HEK293 (cell line): ENCODE results near the gene POLR1B.

Experiments used
- CTCF ChIA-PET: fragments of 350-600 bp; formaldehyde crosslinking; extraction: SDS; loops from one replicate; lab custom pipeline; 2021; ENCODE audit warnings: antibody characterized with exemption; lab: Yijun Ruan, JAX
- POLR2A ChIA-PET: fragments of 300-600 bp; formaldehyde crosslinking; extraction: SDS; loops from one replicate; lab custom pipeline; 2020; ENCODE audit warnings: antibody characterized with exemption, inconsistent platforms; lab: Yijun Ruan, JAX
- H3K27ac ChIP-seq: fragments of 200-500 bp; sonication (Bioruptor generic); 2 replicates; pipeline ENCODE4 v1.5.1; 2014; ENCODE audit warnings: low read depth, low read length, control low read depth, inconsistent platforms; ENCODE audit errors: extremely low read depth
- H3K36me3 ChIP-seq, 2 experiments: fragments of 200-500 bp in 1 of 2; sonication (Bioruptor generic) in 1 of 2; 1 replicate in 1 of 2; 2 replicates in 1 of 2; pipeline ENCODE4 v1.5.1; 2014 to 2017; ENCODE audit warnings: inconsistent platforms in 2 of 2, low read length in 2 of 2; ENCODE audit not compliant: control insufficient read depth in 2 of 2, insufficient read depth in 1 of 2
- H3K4me1 ChIP-seq: fragments of 200-500 bp; sonication (Bioruptor generic); 2 replicates; pipeline ENCODE4 v1.5.1; 2014; ENCODE audit warnings: mild to moderate bottlenecking, low read length, inconsistent platforms; ENCODE audit not compliant: control insufficient read depth, insufficient read depth
- H3K4me3 ChIP-seq: 2 replicates; pipeline ENCODE4 v1.5.1; 2011; ENCODE audit warnings: low read depth, mild to moderate bottlenecking, control low read depth, low read length, moderate library complexity
- H3K9me3 ChIP-seq: fragments of 200-500 bp; sonication (Bioruptor generic); 2 replicates; pipeline ENCODE4 v1.5.1; 2014; ENCODE audit warnings: low read depth, low read length, inconsistent platforms; ENCODE audit not compliant: control insufficient read depth, insufficient read depth
- GFI1B ChIP-seq: fragments of 450-650 bp; formaldehyde crosslinking; IDR thresholded peaks from 2 replicates; pipeline ENCODE4 v1.5.1; 2016; ENCODE audit warnings: missing biosample characterization, missing genetic modification characterization
- HOXA7 ChIP-seq: sonication (generic); formaldehyde crosslinking; IDR thresholded peaks from 2 replicates; pipeline ENCODE4 v1.8.1; 2022; ENCODE audit warnings: missing genetic modification reagents, borderline replicate concordance
- KLF16 ChIP-seq: fragments of 450-650 bp; formaldehyde crosslinking; IDR thresholded peaks from 2 replicates; pipeline ENCODE4 v1.5.1; 2017; ENCODE audit warnings: missing biosample characterization, missing genetic modification characterization
- PRDM6 ChIP-seq: fragments of 450-650 bp; formaldehyde crosslinking; IDR thresholded peaks from 2 replicates; pipeline ENCODE4 v1.5.1; 2017; ENCODE audit warnings: missing biosample characterization, missing genetic modification characterization
- WT1 ChIP-seq: fragments of 450-650 bp; formaldehyde crosslinking; IDR thresholded peaks from 2 replicates; pipeline ENCODE4 v1.5.1; 2016; ENCODE audit warnings: missing biosample characterization, missing genetic modification characterization
- ZNF138 ChIP-seq: fragments of 450-650 bp; formaldehyde crosslinking; IDR thresholded peaks from 2 replicates; pipeline ENCODE4 v1.5.1; 2016; ENCODE audit warnings: missing biosample characterization, missing genetic modification characterization, borderline replicate concordance
- ZNF18 ChIP-seq: fragments of 450-650 bp; formaldehyde crosslinking; IDR thresholded peaks from 2 replicates; pipeline ENCODE4 v1.5.1; 2016; ENCODE audit warnings: missing biosample characterization, missing genetic modification characterization
- ZNF223 ChIP-seq: fragments of 450-650 bp; formaldehyde crosslinking; IDR thresholded peaks from 2 replicates; pipeline ENCODE4 v1.5.1; 2016; ENCODE audit warnings: missing biosample characterization, missing genetic modification characterization
- ZNF24 ChIP-seq: fragments of 450-650 bp; formaldehyde crosslinking; IDR thresholded peaks from 2 replicates; pipeline ENCODE4 v1.5.1; 2016; ENCODE audit warnings: missing biosample characterization, missing genetic modification characterization
- ZNF354C ChIP-seq: fragments of 450-650 bp; formaldehyde crosslinking; IDR thresholded peaks from 2 replicates; pipeline ENCODE4 v1.5.1; 2016; ENCODE audit warnings: missing biosample characterization, missing genetic modification characterization, low read depth, borderline replicate concordance
- ZNF645 ChIP-seq: fragments of 450-650 bp; formaldehyde crosslinking; IDR thresholded peaks from 2 replicates; pipeline ENCODE4; 2016; ENCODE audit warnings: missing biosample characterization, missing genetic modification characterization
- ZSCAN16 ChIP-seq: fragments of 450-650 bp; formaldehyde crosslinking; IDR thresholded peaks from 2 replicates; pipeline ENCODE4 v1.5.1; 2016; ENCODE audit warnings: missing biosample characterization, missing genetic modification characterization
- TF ChIP-seq, protein P1 (sequence below): fragments of 450-650 bp; formaldehyde crosslinking; IDR thresholded peaks from 2 replicates; pipeline ENCODE4 v1.5.1; 2016; ENCODE audit warnings: missing biosample characterization, missing genetic modification characterization
- TF ChIP-seq, protein P2 (sequence below): fragments of 450-650 bp; formaldehyde crosslinking; IDR thresholded peaks from 2 replicates; pipeline ENCODE4 v1.5.1; 2016; ENCODE audit warnings: missing biosample characterization, missing genetic modification characterization
- TF ChIP-seq, protein P3 (sequence below): fragments of 450-650 bp; formaldehyde crosslinking; IDR thresholded peaks from 2 replicates; pipeline ENCODE4 v1.5.1; 2016; ENCODE audit warnings: missing biosample characterization, missing genetic modification characterization, borderline replicate concordance

POLR1B gene, protein sequence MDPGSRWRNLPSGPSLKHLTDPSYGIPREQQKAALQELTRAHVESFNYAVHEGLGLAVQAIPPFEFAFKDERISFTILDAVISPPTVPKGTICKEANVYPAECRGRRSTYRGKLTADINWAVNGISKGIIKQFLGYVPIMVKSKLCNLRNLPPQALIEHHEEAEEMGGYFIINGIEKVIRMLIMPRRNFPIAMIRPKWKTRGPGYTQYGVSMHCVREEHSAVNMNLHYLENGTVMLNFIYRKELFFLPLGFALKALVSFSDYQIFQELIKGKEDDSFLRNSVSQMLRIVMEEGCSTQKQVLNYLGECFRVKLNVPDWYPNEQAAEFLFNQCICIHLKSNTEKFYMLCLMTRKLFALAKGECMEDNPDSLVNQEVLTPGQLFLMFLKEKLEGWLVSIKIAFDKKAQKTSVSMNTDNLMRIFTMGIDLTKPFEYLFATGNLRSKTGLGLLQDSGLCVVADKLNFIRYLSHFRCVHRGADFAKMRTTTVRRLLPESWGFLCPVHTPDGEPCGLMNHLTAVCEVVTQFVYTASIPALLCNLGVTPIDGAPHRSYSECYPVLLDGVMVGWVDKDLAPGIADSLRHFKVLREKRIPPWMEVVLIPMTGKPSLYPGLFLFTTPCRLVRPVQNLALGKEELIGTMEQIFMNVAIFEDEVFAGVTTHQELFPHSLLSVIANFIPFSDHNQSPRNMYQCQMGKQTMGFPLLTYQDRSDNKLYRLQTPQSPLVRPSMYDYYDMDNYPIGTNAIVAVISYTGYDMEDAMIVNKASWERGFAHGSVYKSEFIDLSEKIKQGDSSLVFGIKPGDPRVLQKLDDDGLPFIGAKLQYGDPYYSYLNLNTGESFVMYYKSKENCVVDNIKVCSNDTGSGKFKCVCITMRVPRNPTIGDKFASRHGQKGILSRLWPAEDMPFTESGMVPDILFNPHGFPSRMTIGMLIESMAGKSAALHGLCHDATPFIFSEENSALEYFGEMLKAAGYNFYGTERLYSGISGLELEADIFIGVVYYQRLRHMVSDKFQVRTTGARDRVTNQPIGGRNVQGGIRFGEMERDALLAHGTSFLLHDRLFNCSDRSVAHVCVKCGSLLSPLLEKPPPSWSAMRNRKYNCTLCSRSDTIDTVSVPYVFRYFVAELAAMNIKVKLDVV

DNA sequence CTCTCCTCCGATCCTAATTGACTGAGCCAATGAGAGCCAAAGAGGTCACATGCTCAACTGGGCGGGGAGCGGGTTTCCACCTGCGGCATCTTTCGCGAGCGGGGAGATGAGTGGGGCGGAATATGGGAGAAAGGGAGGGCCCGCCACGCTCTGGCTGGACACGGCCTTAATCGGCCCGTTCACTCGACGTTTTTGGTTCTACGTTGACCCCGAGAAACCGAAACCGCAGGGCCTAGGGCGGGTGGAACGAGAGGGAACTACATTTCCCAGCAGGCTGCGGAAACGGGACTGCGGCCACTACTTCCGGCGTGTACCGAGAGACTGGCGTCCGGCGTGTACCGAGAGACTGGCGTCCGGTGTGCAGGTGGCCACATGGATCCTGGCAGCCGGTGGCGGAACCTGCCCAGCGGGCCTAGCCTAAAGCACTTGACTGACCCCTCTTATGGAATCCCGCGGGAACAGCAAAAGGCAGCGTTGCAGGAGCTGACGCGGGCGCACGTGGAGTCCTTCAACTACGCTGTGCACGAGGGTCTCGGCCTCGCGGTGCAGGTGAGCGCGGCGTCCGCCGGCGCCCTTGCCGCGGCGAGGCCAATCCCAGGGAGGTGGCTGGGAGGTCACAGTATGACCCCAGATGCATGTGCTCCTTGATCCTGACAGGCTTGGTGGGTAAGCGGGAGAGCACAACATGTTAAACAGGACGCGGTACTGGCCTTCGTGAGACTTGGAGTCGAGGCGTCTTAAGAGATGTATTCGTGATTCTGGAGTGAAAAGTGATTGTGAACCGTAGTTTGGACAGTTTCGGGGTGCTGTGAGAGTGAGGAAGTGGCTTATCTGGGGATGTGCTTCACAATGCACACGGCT is at the start of gene POLR1B:
Gene POLR1B, plus strand, starts transcription at position 343 of the 861 bp plus-strand sequence. Its CDS starts 30 bp downstream, at position 373.
- Histone ChIP-seq H3K27ac (peak within 1 kb of the TSS; percentile 85), H3K4me3 (peak within 1 kb of the TSS; percentile 87), H3K36me3 (peaks cover 9 to 12% of the 10 kb centered on the region in 2 experiments), H3K9me3 (no peaks in the 10 kb centered on the region), H3K4me1 (peaks cover 6% of the 10 kb centered on the region; the same call in 1 of the 2 replicates)
- POLR2A ChIA-PET, result no interaction called here
- CTCF ChIA-PET, result interaction anchor here (1.0 to 1.9 kb wide), 3 partner anchors 41 to 61 kb away, joined by 3 to 7 read pairs (median 7); no protein-coding TSS in a partner anchor
- no peak; the same call in 1 of the 2 replicates for TF ChIP-seq ZSCAN16 (tag by site-specific recombination)
- TF ChIP-seq GFI1B (tag by site-specific recombination), result no peak
- TF ChIP-seq, protein P1, sequence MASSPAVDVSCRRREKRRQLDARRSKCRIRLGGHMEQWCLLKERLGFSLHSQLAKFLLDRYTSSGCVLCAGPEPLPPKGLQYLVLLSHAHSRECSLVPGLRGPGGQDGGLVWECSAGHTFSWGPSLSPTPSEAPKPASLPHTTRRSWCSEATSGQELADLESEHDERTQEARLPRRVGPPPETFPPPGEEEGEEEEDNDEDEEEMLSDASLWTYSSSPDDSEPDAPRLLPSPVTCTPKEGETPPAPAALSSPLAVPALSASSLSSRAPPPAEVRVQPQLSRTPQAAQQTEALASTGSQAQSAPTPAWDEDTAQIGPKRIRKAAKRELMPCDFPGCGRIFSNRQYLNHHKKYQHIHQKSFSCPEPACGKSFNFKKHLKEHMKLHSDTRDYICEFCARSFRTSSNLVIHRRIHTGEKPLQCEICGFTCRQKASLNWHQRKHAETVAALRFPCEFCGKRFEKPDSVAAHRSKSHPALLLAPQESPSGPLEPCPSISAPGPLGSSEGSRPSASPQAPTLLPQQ, result 0 out of 2 replicates have a peak, but pooled peaks have one; percentile 39
- TF ChIP-seq, protein P2, sequence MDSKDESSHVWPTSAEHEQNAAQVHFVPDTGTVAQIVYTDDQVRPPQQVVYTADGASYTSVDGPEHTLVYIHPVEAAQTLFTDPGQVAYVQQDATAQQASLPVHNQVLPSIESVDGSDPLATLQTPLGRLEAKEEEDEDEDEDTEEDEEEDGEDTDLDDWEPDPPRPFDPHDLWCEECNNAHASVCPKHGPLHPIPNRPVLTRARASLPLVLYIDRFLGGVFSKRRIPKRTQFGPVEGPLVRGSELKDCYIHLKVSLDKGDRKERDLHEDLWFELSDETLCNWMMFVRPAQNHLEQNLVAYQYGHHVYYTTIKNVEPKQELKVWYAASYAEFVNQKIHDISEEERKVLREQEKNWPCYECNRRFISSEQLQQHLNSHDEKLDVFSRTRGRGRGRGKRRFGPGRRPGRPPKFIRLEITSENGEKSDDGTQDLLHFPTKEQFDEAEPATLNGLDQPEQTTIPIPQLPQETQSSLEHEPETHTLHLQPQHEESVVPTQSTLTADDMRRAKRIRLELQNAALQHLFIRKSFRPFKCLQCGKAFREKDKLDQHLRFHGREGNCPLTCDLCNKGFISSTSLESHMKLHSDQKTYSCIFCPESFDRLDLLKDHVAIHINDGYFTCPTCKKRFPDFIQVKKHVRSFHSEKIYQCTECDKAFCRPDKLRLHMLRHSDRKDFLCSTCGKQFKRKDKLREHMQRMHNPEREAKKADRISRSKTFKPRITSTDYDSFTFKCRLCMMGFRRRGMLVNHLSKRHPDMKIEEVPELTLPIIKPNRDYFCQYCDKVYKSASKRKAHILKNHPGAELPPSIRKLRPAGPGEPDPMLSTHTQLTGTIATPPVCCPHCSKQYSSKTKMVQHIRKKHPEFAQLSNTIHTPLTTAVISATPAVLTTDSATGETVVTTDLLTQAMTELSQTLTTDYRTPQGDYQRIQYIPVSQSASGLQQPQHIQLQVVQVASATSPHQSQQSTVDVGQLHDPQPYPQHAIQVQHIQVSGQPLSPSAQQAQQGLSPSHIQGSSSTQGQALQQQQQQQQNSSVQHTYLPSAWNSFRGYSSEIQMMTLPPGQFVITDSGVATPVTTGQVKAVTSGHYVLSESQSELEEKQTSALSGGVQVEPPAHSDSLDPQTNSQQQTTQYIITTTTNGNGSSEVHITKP (tag by site-specific recombination), result no peak
- no peak for TF ChIP-seq ZNF645 (tag by site-specific recombination)
- TF ChIP-seq ZNF354C, result no peak
- TF ChIP-seq ZNF223 (tag by site-specific recombination), result no peak
- no peak for TF ChIP-seq ZNF138
- no peak for TF ChIP-seq PRDM6
- no peak for TF ChIP-seq HOXA7
- TF ChIP-seq WT1 (tag by site-specific recombination), result peak; percentile 40; the same call in 1 of the 2 replicates
- no peak for TF ChIP-seq ZNF18
- TF ChIP-seq, protein P3, sequence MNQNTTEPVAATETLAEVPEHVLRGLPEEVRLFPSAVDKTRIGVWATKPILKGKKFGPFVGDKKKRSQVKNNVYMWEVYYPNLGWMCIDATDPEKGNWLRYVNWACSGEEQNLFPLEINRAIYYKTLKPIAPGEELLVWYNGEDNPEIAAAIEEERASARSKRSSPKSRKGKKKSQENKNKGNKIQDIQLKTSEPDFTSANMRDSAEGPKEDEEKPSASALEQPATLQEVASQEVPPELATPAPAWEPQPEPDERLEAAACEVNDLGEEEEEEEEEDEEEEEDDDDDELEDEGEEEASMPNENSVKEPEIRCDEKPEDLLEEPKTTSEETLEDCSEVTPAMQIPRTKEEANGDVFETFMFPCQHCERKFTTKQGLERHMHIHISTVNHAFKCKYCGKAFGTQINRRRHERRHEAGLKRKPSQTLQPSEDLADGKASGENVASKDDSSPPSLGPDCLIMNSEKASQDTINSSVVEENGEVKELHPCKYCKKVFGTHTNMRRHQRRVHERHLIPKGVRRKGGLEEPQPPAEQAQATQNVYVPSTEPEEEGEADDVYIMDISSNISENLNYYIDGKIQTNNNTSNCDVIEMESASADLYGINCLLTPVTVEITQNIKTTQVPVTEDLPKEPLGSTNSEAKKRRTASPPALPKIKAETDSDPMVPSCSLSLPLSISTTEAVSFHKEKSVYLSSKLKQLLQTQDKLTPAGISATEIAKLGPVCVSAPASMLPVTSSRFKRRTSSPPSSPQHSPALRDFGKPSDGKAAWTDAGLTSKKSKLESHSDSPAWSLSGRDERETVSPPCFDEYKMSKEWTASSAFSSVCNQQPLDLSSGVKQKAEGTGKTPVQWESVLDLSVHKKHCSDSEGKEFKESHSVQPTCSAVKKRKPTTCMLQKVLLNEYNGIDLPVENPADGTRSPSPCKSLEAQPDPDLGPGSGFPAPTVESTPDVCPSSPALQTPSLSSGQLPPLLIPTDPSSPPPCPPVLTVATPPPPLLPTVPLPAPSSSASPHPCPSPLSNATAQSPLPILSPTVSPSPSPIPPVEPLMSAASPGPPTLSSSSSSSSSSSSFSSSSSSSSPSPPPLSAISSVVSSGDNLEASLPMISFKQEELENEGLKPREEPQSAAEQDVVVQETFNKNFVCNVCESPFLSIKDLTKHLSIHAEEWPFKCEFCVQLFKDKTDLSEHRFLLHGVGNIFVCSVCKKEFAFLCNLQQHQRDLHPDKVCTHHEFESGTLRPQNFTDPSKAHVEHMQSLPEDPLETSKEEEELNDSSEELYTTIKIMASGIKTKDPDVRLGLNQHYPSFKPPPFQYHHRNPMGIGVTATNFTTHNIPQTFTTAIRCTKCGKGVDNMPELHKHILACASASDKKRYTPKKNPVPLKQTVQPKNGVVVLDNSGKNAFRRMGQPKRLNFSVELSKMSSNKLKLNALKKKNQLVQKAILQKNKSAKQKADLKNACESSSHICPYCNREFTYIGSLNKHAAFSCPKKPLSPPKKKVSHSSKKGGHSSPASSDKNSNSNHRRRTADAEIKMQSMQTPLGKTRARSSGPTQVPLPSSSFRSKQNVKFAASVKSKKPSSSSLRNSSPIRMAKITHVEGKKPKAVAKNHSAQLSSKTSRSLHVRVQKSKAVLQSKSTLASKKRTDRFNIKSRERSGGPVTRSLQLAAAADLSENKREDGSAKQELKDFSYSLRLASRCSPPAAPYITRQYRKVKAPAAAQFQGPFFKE (tag by site-specific recombination), result no peak
- TF ChIP-seq ZNF24 (tag by site-specific recombination), result 0 out of 2 replicates have a peak, but pooled peaks have one; percentile 22
- TF ChIP-seq KLF16, result 0 out of 2 replicates have a peak, but pooled peaks have one; percentile 18
